GM18511 (cell line): ENCODE measurements around the gene SUPT16H.
"Not testable (repeated sequence)": the region's sequence is repeated elsewhere in the genome, so short reads cannot be mapped to it uniquely, and the experiment has no call there.

Experiments
- ATAC-seq: cut with Tn5 transposase; IDR thresholded peaks from one replicate; pipeline ENCODE4 v1.9.1; 2021; ENCODE audit warnings: mild to moderate bottlenecking, moderate library complexity; ENCODE audit not compliant: unreplicated experiment

SUPT16H gene

GRCh38 chr14:21302836-21303140 is 81.0 kb downstream of the SUPT16H start:
- ATAC-seq: not testable (repeated sequence)

- ATAC-seq: no peak
Measured at GRCh38 chr14:21302013-21302835, 81.6 kb downstream of the SUPT16H start.
